Effector memory CD4-positive, alpha-beta T cell (primary cell): ENCODE data around the gene MSRB1.

Experiments
- DNase-seq, 3 donors: peaks; one replicate each; pipeline ENCODE4 v3.0.0-alpha.2; 2020
- H3K27ac ChIP-seq: 2 replicates; pipeline ENCODE4 v1.7.0; 2013; ENCODE audit warnings: mild to moderate bottlenecking, low read length, moderate library complexity; ENCODE audit not compliant: insufficient read depth, poor library complexity, severe bottlenecking
- H3K27me3 ChIP-seq: replicated peaks from 2 replicates; pipeline ENCODE4 v1.7.0; 2013; ENCODE audit warnings: mild to moderate bottlenecking, low read length; ENCODE audit not compliant: insufficient read depth, control insufficient read depth, poor library complexity, severe bottlenecking
- H3K36me3 ChIP-seq: 2 replicates; pipeline ENCODE4 v1.7.0; 2013; ENCODE audit warnings: mild to moderate bottlenecking, low read length, moderate library complexity; ENCODE audit not compliant: control insufficient read depth, insufficient read depth
- H3K4me1 ChIP-seq: 2 replicates; pipeline ENCODE4 v1.7.0; 2013; ENCODE audit warnings: low read length, mild to moderate bottlenecking; ENCODE audit not compliant: control insufficient read depth, insufficient read depth, poor library complexity, severe bottlenecking
- H3K4me3 ChIP-seq: 2 replicates; pipeline ENCODE4 v1.7.0; 2013; ENCODE audit warnings: low read length, low read depth, mild to moderate bottlenecking; ENCODE audit not compliant: insufficient read depth, poor library complexity, severe bottlenecking
- H3K9me3 ChIP-seq: 2 replicates; pipeline ENCODE4 v1.7.0; 2013; ENCODE audit warnings: mild to moderate bottlenecking, low read length, moderate library complexity; ENCODE audit not compliant: control insufficient read depth

Gene MSRB1

GRCh38 chr16:1979271-1980029, 36.5 kb upstream of the MSRB1 start:
- peaks cover 44% of the 10 kb centered on the region for H3K36me3 ChIP-seq
- H3K27me3 ChIP-seq = peaks cover 16% of the 10 kb centered on the region
- DNase-seq = no peak
- no peak overlapping the region for H3K27ac ChIP-seq
- peaks cover 13% of the 10 kb centered on the region for H3K4me1 ChIP-seq
- H3K4me3 ChIP-seq = no peak overlapping the region
- no peaks in the 10 kb centered on the region for H3K9me3 ChIP-seq

- Histone ChIP-seq H3K4me3 (no peak overlapping the region), H3K27me3 (peaks cover 16% of the 10 kb centered on the region), H3K36me3 (peaks cover 48% of the 10 kb centered on the region), H3K4me1 (peaks cover 11% of the 10 kb centered on the region), H3K9me3 (no peaks in the 10 kb centered on the region), H3K27ac (no peak overlapping the region)
- no peak for DNase-seq
Measured at GRCh38 chr16:1978476-1979120, 35.6 kb upstream of the MSRB1 start.

GRCh38 chr16:1977875-1978268, 34.9 kb upstream of the MSRB1 start:
- H3K27ac ChIP-seq = no peak overlapping the region
- peaks cover 48% of the 10 kb centered on the region for H3K36me3 ChIP-seq
- peaks cover 16% of the 10 kb centered on the region for H3K27me3 ChIP-seq
- H3K4me1 ChIP-seq = peaks cover 6% of the 10 kb centered on the region
- H3K9me3 ChIP-seq = no peaks in the 10 kb centered on the region
- no peak for DNase-seq
- H3K4me3 ChIP-seq = no peak overlapping the region

GRCh38 chr16:1976951-1977874, 34.2 kb upstream of the MSRB1 start:
- no peak overlapping the region for H3K4me3 ChIP-seq
- H3K36me3 ChIP-seq = peaks cover 48% of the 10 kb centered on the region
- DNase-seq = no peak
- no peaks in the 10 kb centered on the region for H3K9me3 ChIP-seq
- peaks cover 12% of the 10 kb centered on the region for H3K4me1 ChIP-seq
- peaks cover 16% of the 10 kb centered on the region for H3K27me3 ChIP-seq
- H3K27ac ChIP-seq = no peak overlapping the region

- Histone ChIP-seq H3K27me3 (peaks cover 8% of the 10 kb centered on the region), H3K27ac (no peak overlapping the region), H3K4me3 (no peak overlapping the region), H3K9me3 (no peaks in the 10 kb centered on the region), H3K36me3 (peaks cover 48% of the 10 kb centered on the region), H3K4me1 (peaks cover 17% of the 10 kb centered on the region)
- no peak for DNase-seq
Measured at GRCh38 chr16:1976216-1976520, 33.2 kb upstream of the MSRB1 start.

- H3K4me1 ChIP-seq = peaks cover 21% of the 10 kb centered on the region
- H3K9me3 ChIP-seq = no peaks in the 10 kb centered on the region
- peaks cover 48% of the 10 kb centered on the region for H3K36me3 ChIP-seq
- H3K4me3 ChIP-seq = no peak overlapping the region
- H3K27ac ChIP-seq = no peak overlapping the region
- DNase-seq = no peak
- H3K27me3 ChIP-seq = peaks cover 3% of the 10 kb centered on the region
Measured at GRCh38 chr16:1975432-1976215, 32.6 kb upstream of the MSRB1 start.

GRCh38 chr16:1974157-1975070, 31.4 kb upstream of the MSRB1 start:
- peaks cover 48% of the 10 kb centered on the region for H3K36me3 ChIP-seq
- no peaks in the 10 kb centered on the region for H3K9me3 ChIP-seq
- H3K27me3 ChIP-seq = no peaks in the 10 kb centered on the region
- no peak for DNase-seq
- H3K27ac ChIP-seq = no peak overlapping the region
- peaks cover 21% of the 10 kb centered on the region for H3K4me1 ChIP-seq
- H3K4me3 ChIP-seq = no peak overlapping the region

- Histone ChIP-seq H3K27me3 (no peaks in the 10 kb centered on the region), H3K4me1 (peaks cover 17% of the 10 kb centered on the region), H3K36me3 (peaks cover 46% of the 10 kb centered on the region), H3K4me3 (no peak overlapping the region), H3K27ac (no peak overlapping the region), H3K9me3 (no peaks in the 10 kb centered on the region)
- DNase-seq = no peak
Measured at GRCh38 chr16:1973461-1974156, 30.6 kb upstream of the MSRB1 start.
